ENCODE measurements around the gene GPS1. TPM values are rescaled to one million over a fixed set of nuclear protein-coding genes. Genes with fewer than 3 reads are reported as not detected.

GPS1 gene
- total and polyA plus RNA-seq, 4 experiments from 2014 or later, result 85.1 to 148 (median 114) TPM

GRCh38 chr17:82084373-82085030 is 32.8 kb downstream of the GPS1 start:
- H3K4me3 Mint-ChIP-seq, result no peak overlapping the region
- CTCF ChIA-PET (ENCODE audit: partially characterized antibody), result no interaction called here
- Histone ChIP-seq H3K27me3 (ENCODE audit: insufficient read depth, low read length) (no peaks in the 10 kb centered on the region), H3K4me3 (ENCODE audit: low read length in 2 of 2) (no peak overlapping the region), H3K9me3 (ENCODE audit: control insufficient read depth in 1 of 2, low read length in 2 of 2) (no peaks in the 10 kb centered on the region), H3K36me3 (ENCODE audit: insufficient read depth, low read length) (peaks cover 45% of the 10 kb centered on the region), H3K27ac (ENCODE audit: low read depth, low read length) (no peak overlapping the region), H3K4me1 (ENCODE audit: insufficient read depth, low read length) (no peaks in the 10 kb centered on the region)
- no peaks in the 10 kb centered on the region for H3K27me3 Mint-ChIP-seq
- H3K9me3 Mint-ChIP-seq, result no peaks in the 10 kb centered on the region
- intact Hi-C loops (cut with micrococcal nuclease), result no loop called here
- no peaks in the 10 kb centered on the region for H3K4me1 Mint-ChIP-seq
- DNase-seq, result peak in 1 of 5 donors; percentile 43
- POLR2A ChIA-PET (ENCODE audit: partially characterized antibody), result no interaction called here
- no peak overlapping the region for H3K27ac Mint-ChIP-seq
- peaks cover 7 to 19% of the 10 kb centered on the region in 2 donors for H3K36me3 Mint-ChIP-seq

- H3K27ac ChIP-seq (ENCODE audit: low read depth, low read length), result no peak overlapping the region
- intact Hi-C loops (cut with micrococcal nuclease), result no loop called here
- CTCF ChIA-PET (ENCODE audit: partially characterized antibody), result no interaction called here
- Mint-ChIP-seq H3K4me3 (no peak overlapping the region), H3K27ac (no peak overlapping the region), H3K36me3 (peaks cover 5 to 20% of the 10 kb centered on the region in 2 donors), H3K4me1 (no peaks in the 10 kb centered on the region), H3K9me3 (no peaks in the 10 kb centered on the region), H3K27me3 (no peaks in the 10 kb centered on the region)
- peaks cover 51% of the 10 kb centered on the region for H3K36me3 ChIP-seq (ENCODE audit: insufficient read depth, low read length)
- no peak overlapping the region for H3K4me3 ChIP-seq (ENCODE audit: low read length in 2 of 2)
- no peaks in the 10 kb centered on the region for H3K27me3 ChIP-seq (ENCODE audit: insufficient read depth, low read length)
- H3K9me3 ChIP-seq (ENCODE audit: control insufficient read depth in 1 of 2, low read length in 2 of 2), result no peaks in the 10 kb centered on the region
- POLR2A ChIA-PET (ENCODE audit: partially characterized antibody), result no interaction called here
- peak in 1 of 5 donors; percentile 36 for DNase-seq
- H3K4me1 ChIP-seq (ENCODE audit: insufficient read depth, low read length), result no peaks in the 10 kb centered on the region
Measured at GRCh38 chr17:82085031-82085861, 33.5 kb downstream of the GPS1 start.

- Mint-ChIP-seq H3K4me1 (no peaks in the 10 kb centered on the region), H3K9me3 (no peaks in the 10 kb centered on the region), H3K27me3 (no peaks in the 10 kb centered on the region), H3K4me3 (no peak overlapping the region), H3K27ac (peak overlapping the region in 1 of 7 donors; percentile 35), H3K36me3 (peaks cover 5 to 20% of the 10 kb centered on the region in 2 donors)
- ChIA-PET POLR2A (ENCODE audit: partially characterized antibody) (interaction anchor here (1.6 kb wide), 1 partner anchor 20 kb away, joined by 4 read pairs; no protein-coding TSS in a partner anchor), CTCF (ENCODE audit: partially characterized antibody) (no interaction called here)
- peak in 1 of 5 donors; percentile 19 for DNase-seq
- H3K4me1 ChIP-seq (ENCODE audit: insufficient read depth, low read length), result no peaks in the 10 kb centered on the region
- H3K9me3 ChIP-seq (ENCODE audit: control insufficient read depth in 1 of 2, low read length in 2 of 2), result no peaks in the 10 kb centered on the region
- no peak overlapping the region for H3K27ac ChIP-seq (ENCODE audit: low read depth, low read length)
- no peak overlapping the region for H3K4me3 ChIP-seq (ENCODE audit: low read length in 2 of 2)
- no peaks in the 10 kb centered on the region for H3K27me3 ChIP-seq (ENCODE audit: insufficient read depth, low read length)
- intact Hi-C loops (cut with micrococcal nuclease), result no loop called here
- peaks cover 54% of the 10 kb centered on the region for H3K36me3 ChIP-seq (ENCODE audit: insufficient read depth, low read length)
Measured at GRCh38 chr17:82085931-82086764, 34.5 kb downstream of the GPS1 start.

- Mint-ChIP-seq H3K27me3 (no peaks in the 10 kb centered on the region), H3K36me3 (peaks cover 5 to 24% of the 10 kb centered on the region in 2 donors), H3K27ac (no peak overlapping the region), H3K4me3 (no peak overlapping the region), H3K4me1 (no peaks in the 10 kb centered on the region), H3K9me3 (no peaks in the 10 kb centered on the region)
- no peak overlapping the region for H3K4me3 ChIP-seq (ENCODE audit: low read length in 2 of 2)
- H3K9me3 ChIP-seq (ENCODE audit: control insufficient read depth in 1 of 2, low read length in 2 of 2), result no peaks in the 10 kb centered on the region
- no peaks in the 10 kb centered on the region for H3K4me1 ChIP-seq (ENCODE audit: insufficient read depth, low read length)
- H3K36me3 ChIP-seq (ENCODE audit: insufficient read depth, low read length), result peaks cover 57% of the 10 kb centered on the region
- ChIA-PET CTCF (ENCODE audit: partially characterized antibody) (interaction anchor here (1.2 kb wide), 1 partner anchor 67 kb away, joined by 3 read pairs; no protein-coding TSS in a partner anchor), POLR2A (ENCODE audit: partially characterized antibody) (interaction anchor here (1.6 kb wide), 1 partner anchor 19 kb away, joined by 4 read pairs; no protein-coding TSS in a partner anchor)
- H3K27me3 ChIP-seq (ENCODE audit: insufficient read depth, low read length), result no peaks in the 10 kb centered on the region
- no peak overlapping the region for H3K27ac ChIP-seq (ENCODE audit: low read depth, low read length)
- DNase-seq, result no peak
- intact Hi-C loops (cut with micrococcal nuclease), result no loop called here
Measured at GRCh38 chr17:82086941-82087906, 35.5 kb downstream of the GPS1 start.

- DNase-seq, result no peak
- H3K27me3 Mint-ChIP-seq, result no peaks in the 10 kb centered on the region
- H3K27ac ChIP-seq (ENCODE audit: low read depth, low read length), result no peak overlapping the region
- H3K27ac Mint-ChIP-seq, result peak overlapping the region in 1 of 7 donors; percentile 42
- H3K36me3 ChIP-seq (ENCODE audit: insufficient read depth, low read length), result peaks cover 57% of the 10 kb centered on the region
- intact Hi-C loops (cut with micrococcal nuclease), result no loop called here
- H3K9me3 ChIP-seq (ENCODE audit: control insufficient read depth in 1 of 2, low read length in 2 of 2), result no peaks in the 10 kb centered on the region
- no peak overlapping the region for H3K4me3 ChIP-seq (ENCODE audit: low read length in 2 of 2)
- H3K4me1 Mint-ChIP-seq, result no peaks in the 10 kb centered on the region
- no peaks in the 10 kb centered on the region for H3K27me3 ChIP-seq (ENCODE audit: insufficient read depth, low read length)
- no peaks in the 10 kb centered on the region for H3K4me1 ChIP-seq (ENCODE audit: insufficient read depth, low read length)
- POLR2A ChIA-PET (ENCODE audit: partially characterized antibody), result interaction anchor here (1.6 kb wide), 1 partner anchor 18 kb away, joined by 4 read pairs; no protein-coding TSS in a partner anchor
- CTCF ChIA-PET (ENCODE audit: partially characterized antibody), result interaction anchor here (1.2 kb wide), 1 partner anchor 66 kb away, joined by 3 read pairs; no protein-coding TSS in a partner anchor
- no peak overlapping the region for H3K4me3 Mint-ChIP-seq
- H3K9me3 Mint-ChIP-seq, result no peaks in the 10 kb centered on the region
- H3K36me3 Mint-ChIP-seq, result peaks cover 2 to 23% of the 10 kb centered on the region in 2 donors
Measured at GRCh38 chr17:82087961-82088837, 36.5 kb downstream of the GPS1 start.

Measured in CD4-positive, alpha-beta memory T cell (primary cell).